ENCODE measurements around the gene TMEM151A. TPM values are rescaled to one million over a fixed set of nuclear protein-coding genes. Genes with fewer than 3 reads are reported as not detected.
"Not testable (repeated sequence)": the region's sequence is repeated elsewhere in the genome, so short reads cannot be mapped to it uniquely, and the experiment has no call there.

TMEM151A gene
- total RNA-seq, 4 donors from 2014 or later, result 1.6 to 14.8 (median 9.1) TPM; not detected in 1

DNA sequence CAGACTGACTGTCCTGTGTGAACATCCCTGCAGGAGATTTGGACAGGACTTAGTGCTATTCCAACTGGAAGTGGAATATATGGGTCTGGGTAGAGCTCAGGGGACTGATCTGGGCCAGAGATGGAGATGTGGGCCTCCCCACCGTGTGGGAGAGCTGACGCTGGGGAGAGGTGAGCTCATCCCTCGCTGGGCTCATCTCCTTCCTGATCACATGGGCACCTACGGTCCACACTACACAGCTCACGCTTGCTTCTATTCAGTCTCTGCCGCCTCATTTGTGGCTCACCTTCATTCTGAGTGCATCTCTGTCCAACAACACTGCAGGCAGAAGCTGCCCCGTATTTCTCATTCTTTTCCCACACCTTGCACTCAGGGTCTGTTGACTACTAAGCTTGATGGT, 39.9 kb upstream of the TMEM151A start:
- ATAC-seq (ENCODE audit: low FRiP score) (no peak), DNase-seq (ENCODE audit: low spot score) (no peak)
- TF ChIP-seq, protein P1, sequence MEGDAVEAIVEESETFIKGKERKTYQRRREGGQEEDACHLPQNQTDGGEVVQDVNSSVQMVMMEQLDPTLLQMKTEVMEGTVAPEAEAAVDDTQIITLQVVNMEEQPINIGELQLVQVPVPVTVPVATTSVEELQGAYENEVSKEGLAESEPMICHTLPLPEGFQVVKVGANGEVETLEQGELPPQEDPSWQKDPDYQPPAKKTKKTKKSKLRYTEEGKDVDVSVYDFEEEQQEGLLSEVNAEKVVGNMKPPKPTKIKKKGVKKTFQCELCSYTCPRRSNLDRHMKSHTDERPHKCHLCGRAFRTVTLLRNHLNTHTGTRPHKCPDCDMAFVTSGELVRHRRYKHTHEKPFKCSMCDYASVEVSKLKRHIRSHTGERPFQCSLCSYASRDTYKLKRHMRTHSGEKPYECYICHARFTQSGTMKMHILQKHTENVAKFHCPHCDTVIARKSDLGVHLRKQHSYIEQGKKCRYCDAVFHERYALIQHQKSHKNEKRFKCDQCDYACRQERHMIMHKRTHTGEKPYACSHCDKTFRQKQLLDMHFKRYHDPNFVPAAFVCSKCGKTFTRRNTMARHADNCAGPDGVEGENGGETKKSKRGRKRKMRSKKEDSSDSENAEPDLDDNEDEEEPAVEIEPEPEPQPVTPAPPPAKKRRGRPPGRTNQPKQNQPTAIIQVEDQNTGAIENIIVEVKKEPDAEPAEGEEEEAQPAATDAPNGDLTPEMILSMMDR (IDR thresholded peaks at IDR 0.05), result no peak

DNA sequence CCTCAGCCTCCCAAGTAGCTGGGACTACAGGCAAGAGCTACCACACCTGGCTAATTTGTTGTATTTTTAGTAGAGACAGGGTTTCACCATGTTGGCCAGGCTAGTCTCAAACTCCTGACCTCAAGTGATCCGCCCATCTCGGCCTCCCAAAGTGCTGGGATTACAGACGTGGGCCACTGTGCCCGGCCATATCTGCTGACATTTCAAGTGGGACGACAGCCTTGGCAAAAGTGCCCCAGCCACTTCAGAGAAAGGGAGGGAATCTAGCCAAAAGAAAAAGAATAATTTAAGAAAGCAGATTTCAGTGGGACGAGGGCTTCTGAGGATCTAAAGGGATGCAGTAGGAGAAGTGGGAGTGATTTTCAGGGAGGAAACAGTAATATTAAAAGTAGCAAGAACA, 38.6 kb upstream of the TMEM151A start:
- ATAC-seq (ENCODE audit: low FRiP score); DNase-seq (ENCODE audit: low spot score): not testable (repeated sequence)

DNA sequence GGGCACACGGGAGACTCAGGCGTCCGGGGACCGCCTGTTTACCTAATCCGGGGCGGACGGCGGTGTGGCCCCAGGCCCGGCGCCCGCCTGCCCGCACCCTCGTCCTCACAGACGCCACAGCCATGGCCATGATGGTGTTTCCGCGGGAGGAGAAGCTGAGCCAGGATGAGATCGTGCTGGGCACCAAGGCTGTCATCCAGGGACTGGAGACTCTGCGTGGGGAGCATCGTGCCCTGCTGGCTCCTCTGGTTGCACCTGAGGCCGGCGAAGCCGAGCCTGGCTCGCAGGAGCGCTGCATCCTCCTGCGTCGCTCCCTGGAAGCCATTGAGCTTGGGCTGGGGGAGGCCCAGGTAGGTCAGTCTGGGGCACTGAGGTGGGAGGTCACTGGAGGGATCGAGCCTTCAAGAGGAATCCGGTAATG, 33.2 kb upstream of the TMEM151A start:
- DNase-seq (ENCODE audit: low spot score) (no peak), ATAC-seq (ENCODE audit: low FRiP score) (peak; percentile 2)
- TF ChIP-seq, protein P1 (IDR thresholded peaks at IDR 0.05), result no peak

DNA sequence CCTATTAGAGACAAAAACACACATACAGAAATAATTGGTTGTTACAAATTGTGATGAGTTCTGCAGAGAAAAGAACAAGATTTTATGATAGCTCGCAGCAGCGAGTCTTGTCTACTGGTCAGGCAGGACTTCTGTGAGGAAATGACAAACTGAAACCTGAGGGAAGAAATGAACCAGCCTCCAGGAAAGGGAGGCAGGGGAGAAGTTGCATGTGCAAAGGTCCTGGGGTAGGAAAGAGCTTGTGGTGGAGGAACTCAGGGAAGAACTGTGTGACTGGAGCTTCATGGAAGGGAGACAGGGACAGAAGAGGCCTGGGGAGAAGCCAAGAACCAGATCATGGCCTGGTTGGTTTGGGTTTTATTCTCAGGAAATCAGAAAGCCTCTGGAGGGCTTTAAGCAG, 32.5 kb upstream of the TMEM151A start:
- TF ChIP-seq, protein P1 (IDR thresholded peaks at IDR 0.05), result no peak
- no peak for ATAC-seq (ENCODE audit: low FRiP score)
- no peak for DNase-seq (ENCODE audit: low spot score)

DNA sequence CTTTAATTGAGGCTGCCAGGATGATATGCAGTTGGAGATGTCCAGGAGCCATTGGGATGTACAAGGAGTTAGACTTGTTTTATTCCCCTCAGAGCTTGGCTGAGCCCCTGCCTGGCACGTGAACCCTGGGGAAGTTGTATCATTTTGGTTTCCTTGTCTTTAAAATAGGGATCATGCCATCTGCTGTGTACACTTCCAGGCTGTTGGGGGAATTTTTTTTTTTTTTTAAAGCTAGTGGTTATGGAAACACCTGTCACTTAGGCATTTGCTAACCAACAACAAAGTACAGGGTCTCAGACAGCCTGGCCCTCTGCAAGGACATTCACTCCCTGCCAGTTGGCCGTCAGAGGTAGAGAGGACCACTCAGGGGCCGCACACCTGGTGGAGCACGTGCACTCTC, 31.7 kb upstream of the TMEM151A start:
- DNase-seq (ENCODE audit: low spot score) (no peak), ATAC-seq (ENCODE audit: low FRiP score) (no peak)
- TF ChIP-seq, protein P1 (IDR thresholded peaks at IDR 0.05), result no peak

DNA sequence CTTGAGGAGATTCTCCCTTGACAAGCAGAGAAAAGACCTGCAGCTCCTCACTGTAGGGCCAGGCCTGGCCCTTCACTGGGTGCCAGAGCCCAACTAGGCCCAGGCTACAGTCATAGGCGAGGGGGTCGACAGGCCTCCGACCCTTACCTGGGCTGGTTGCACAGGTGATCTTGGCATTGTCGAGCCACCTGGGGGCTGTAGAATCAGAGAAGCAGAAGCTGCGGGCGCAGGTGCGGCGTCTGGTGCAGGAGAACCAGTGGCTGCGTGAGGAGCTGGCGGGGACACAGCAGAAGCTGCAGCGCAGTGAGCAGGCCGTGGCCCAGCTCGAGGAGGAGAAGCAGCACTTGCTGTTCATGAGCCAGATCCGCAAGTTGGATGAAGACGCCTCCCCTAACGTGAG, 30.1 kb upstream of the TMEM151A start:
- DNase-seq (ENCODE audit: low spot score), result no peak
- TF ChIP-seq, protein P1 (IDR thresholded peaks at IDR 0.05), result no peak
- no peak for ATAC-seq (ENCODE audit: low FRiP score)

DNA sequence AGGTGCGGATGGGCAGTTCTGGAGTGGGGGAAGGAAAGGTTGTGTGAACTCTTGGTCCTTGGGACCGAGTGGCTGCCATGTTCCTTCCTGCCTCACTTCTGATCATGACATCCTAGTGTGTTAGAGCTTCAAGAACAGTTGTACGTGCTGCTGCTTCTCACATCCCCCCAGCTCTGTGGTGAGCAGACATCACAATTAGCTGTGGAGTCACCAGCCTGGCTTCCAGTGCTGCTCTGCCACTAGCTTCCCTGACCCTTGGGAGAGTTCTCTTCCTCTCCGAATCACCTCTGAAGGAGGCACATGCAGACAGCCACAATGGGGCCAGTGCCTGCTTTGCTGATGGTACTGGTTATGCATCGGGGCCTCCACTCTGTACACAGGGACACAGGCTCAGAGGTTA, 29.5 kb upstream of the TMEM151A start:
- DNase-seq (ENCODE audit: low spot score) (no peak), ATAC-seq (ENCODE audit: low FRiP score) (no peak)
- TF ChIP-seq, protein P1 (IDR thresholded peaks at IDR 0.05), result no peak

DNA sequence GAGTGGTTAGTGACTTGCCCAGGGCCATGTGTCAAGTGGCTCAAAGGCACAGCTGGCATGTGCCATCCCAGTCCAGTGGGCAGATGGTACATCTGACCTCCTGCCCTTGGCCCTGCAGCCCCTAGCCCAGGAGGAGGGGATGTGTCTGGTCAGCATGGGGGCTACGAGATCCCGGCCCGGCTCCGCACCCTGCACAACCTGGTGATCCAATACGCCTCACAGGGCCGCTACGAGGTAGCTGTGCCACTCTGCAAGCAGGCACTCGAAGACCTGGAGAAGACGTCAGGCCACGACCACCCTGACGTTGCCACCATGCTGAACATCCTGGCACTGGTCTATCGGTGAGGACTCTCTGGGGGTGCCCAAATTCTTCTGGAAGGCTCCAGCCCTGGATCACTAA, 29.0 kb upstream of the TMEM151A start:
- no peak for ATAC-seq (ENCODE audit: low FRiP score)
- TF ChIP-seq, protein P1 (IDR thresholded peaks at IDR 0.05), result no peak
- DNase-seq (ENCODE audit: low spot score), result no peak
